GM21515 (cell line): ENCODE data around the gene TPSAB1.
"Not testable (repeated sequence)": the region's sequence is repeated elsewhere in the genome, so short reads cannot be mapped to it uniquely, and the experiment has no call there.

Experiments
- ATAC-seq: cut with Tn5 transposase; IDR thresholded peaks from one replicate; pipeline ENCODE4 v1.9.1; 2021; ENCODE audit not compliant: unreplicated experiment

TPSAB1 gene

GRCh38 chr16:1223355-1224214 is 16.9 kb upstream of the TPSAB1 start:
- no peak for ATAC-seq

GRCh38 chr16:1224558-1224957 is 15.9 kb upstream of the TPSAB1 start:
- no peak for ATAC-seq

- no peak for ATAC-seq
Measured at GRCh38 chr16:1225051-1225451, 15.5 kb upstream of the TPSAB1 start, which contains the start of gene TPSG1. Gene TPSG1 (minus strand): TSS chr16:1225268. CDS start chr16:1225252, 16 bp downstream.

- ATAC-seq = not testable (repeated sequence)
Measured at GRCh38 chr16:1225728-1226311, 14.7 kb upstream of the TPSAB1 start.

GRCh38 chr16:1226692-1227091 is 13.8 kb upstream of the TPSAB1 start:
- ATAC-seq = not testable (repeated sequence)

- not testable (repeated sequence) for ATAC-seq
Measured at GRCh38 chr16:1228227-1228626, 12.3 kb upstream of the TPSAB1 start.

- ATAC-seq = not testable (repeated sequence)
Measured at GRCh38 chr16:1229476-1229875, 11.0 kb upstream of the TPSAB1 start.

- not testable (repeated sequence) for ATAC-seq
Measured at GRCh38 chr16:1230084-1230470, 10.4 kb upstream of the TPSAB1 start, which contains the start of gene TPSB2. Gene TPSB2 (minus strand): TSS chr16:1230184. CDS start chr16:1229951, 233 bp downstream.

- not testable (repeated sequence) for ATAC-seq
Measured at GRCh38 chr16:1230471-1231212, 9.9 kb upstream of the TPSAB1 start.

- ATAC-seq = not testable (repeated sequence)
Measured at GRCh38 chr16:1231301-1231700, 9.2 kb upstream of the TPSAB1 start.

GRCh38 chr16:1232049-1232748 is 8.3 kb upstream of the TPSAB1 start:
- not testable (repeated sequence) for ATAC-seq

GRCh38 chr16:1236659-1237058 is 3.8 kb upstream of the TPSAB1 start:
- not testable (repeated sequence) for ATAC-seq

- no peak for ATAC-seq
Measured at GRCh38 chr16:1237990-1238389, 2.5 kb upstream of the TPSAB1 start.

GRCh38 chr16:1238909-1239308 is 1.6 kb upstream of the TPSAB1 start:
- not testable (repeated sequence) for ATAC-seq

GRCh38 chr16:1239575-1239974 is 930 bp upstream of the TPSAB1 start:
- not testable (repeated sequence) for ATAC-seq

- not testable (repeated sequence) for ATAC-seq
Measured at GRCh38 chr16:1241081-1241480, 576 bp downstream of the TPSAB1 start.

GRCh38 chr16:1243363-1243762 is 2.9 kb downstream of the TPSAB1 start:
- not testable (repeated sequence) for ATAC-seq

- not testable (repeated sequence) for ATAC-seq
Measured at GRCh38 chr16:1243907-1244850, 3.7 kb downstream of the TPSAB1 start.

- no peak for ATAC-seq
Measured at GRCh38 chr16:1244881-1245280, 4.4 kb downstream of the TPSAB1 start.
